Loucy (cell line): ENCODE measurements around the gene PI16.

ENCODE experiments used
- H2AFZ ChIP-seq: fragments of 200-600 bp; sonication (generic); 2 replicates; pipeline ENCODE4 v1.6.0; 2016; ENCODE audit warnings: antibody characterized with exemption, mild to moderate bottlenecking, low read length, moderate library complexity
- H3F3A ChIP-seq: fragments of 200-600 bp; 2 replicates; pipeline ENCODE4 v1.6.0; 2016; ENCODE audit warnings: antibody characterized with exemption, low read depth, mild to moderate bottlenecking
- H3K27me3 ChIP-seq: fragments of 200-600 bp; sonication (generic); 2 replicates; pipeline ENCODE4 v1.6.1; 2014; ENCODE audit warnings: low read length, mild to moderate bottlenecking; ENCODE audit not compliant: insufficient read depth, poor library complexity, severe bottlenecking
- H3K36me3 ChIP-seq: fragments of 200-600 bp; sonication (generic); 2 replicates; pipeline ENCODE4 v1.6.1; 2016; ENCODE audit warnings: low read length; ENCODE audit not compliant: insufficient read depth
- H3K4me1 ChIP-seq: fragments of 200-600 bp; sonication (generic); 2 replicates; pipeline ENCODE4 v1.5.1; 2014; ENCODE audit warnings: low read length, mild to moderate bottlenecking; ENCODE audit not compliant: insufficient read depth, poor library complexity, severe bottlenecking
- H3K4me2 ChIP-seq: fragments of 200-600 bp; sonication (generic); 2 replicates; pipeline ENCODE4 v1.6.0; 2014; ENCODE audit warnings: antibody characterized with exemption, low read length, low read depth, mild to moderate bottlenecking; ENCODE audit not compliant: poor library complexity, severe bottlenecking
- H3K4me3 ChIP-seq: fragments of 200-600 bp; sonication (generic); 2 replicates; pipeline ENCODE4 v1.5.1; 2014; ENCODE audit warnings: low read length, mild to moderate bottlenecking, mixed read lengths; ENCODE audit not compliant: poor library complexity, severe bottlenecking
- H3K79me2 ChIP-seq: fragments of 200-600 bp; sonication (generic); 2 replicates; pipeline ENCODE4 v1.6.1; 2014; ENCODE audit warnings: low read length; ENCODE audit not compliant: insufficient read depth
- H3K9ac ChIP-seq: fragments of 200-600 bp; sonication (generic); 2 replicates; pipeline ENCODE4 v1.6.0; 2014; ENCODE audit warnings: mild to moderate bottlenecking, low read depth, low read length, moderate library complexity; ENCODE audit not compliant: poor library complexity, severe bottlenecking
- H3K9me2 ChIP-seq: fragments of 200-600 bp; sonication (generic); replicated peaks from 2 replicates; pipeline ENCODE4 v1.6.1; 2016; ENCODE audit warnings: low read depth, low read length, mixed read lengths
- H3K9me3 ChIP-seq: fragments of 200-600 bp; sonication (generic); 2 replicates; pipeline ENCODE4 v1.6.1; 2014; ENCODE audit warnings: mild to moderate bottlenecking, antibody characterized with exemption, low read length, low read depth; ENCODE audit not compliant: insufficient read depth
- H4K20me1 ChIP-seq: fragments of 200-600 bp; sonication (generic); 2 replicates; pipeline ENCODE4 v1.6.0; 2014; ENCODE audit warnings: antibody characterized with exemption, low read length, mild to moderate bottlenecking; ENCODE audit not compliant: insufficient read depth, poor library complexity, severe bottlenecking
- EZH2phosphoT487 ChIP-seq: fragments of 200-600 bp; IDR thresholded peaks from 2 replicates; pipeline ENCODE4 v1.6.1; 2018; ENCODE audit warnings: antibody characterized with exemption, mild to moderate bottlenecking, moderate library complexity, borderline replicate concordance
- TF ChIP-seq, protein P1 (sequence below): fragments of 200-600 bp; sonication (generic); conservative IDR thresholded peaks from 2 replicates; pipeline ENCODE4 v1.5.1; 2014; ENCODE audit warnings: mild to moderate bottlenecking, antibody characterized with exemption, low read length

PI16 gene

DNA sequence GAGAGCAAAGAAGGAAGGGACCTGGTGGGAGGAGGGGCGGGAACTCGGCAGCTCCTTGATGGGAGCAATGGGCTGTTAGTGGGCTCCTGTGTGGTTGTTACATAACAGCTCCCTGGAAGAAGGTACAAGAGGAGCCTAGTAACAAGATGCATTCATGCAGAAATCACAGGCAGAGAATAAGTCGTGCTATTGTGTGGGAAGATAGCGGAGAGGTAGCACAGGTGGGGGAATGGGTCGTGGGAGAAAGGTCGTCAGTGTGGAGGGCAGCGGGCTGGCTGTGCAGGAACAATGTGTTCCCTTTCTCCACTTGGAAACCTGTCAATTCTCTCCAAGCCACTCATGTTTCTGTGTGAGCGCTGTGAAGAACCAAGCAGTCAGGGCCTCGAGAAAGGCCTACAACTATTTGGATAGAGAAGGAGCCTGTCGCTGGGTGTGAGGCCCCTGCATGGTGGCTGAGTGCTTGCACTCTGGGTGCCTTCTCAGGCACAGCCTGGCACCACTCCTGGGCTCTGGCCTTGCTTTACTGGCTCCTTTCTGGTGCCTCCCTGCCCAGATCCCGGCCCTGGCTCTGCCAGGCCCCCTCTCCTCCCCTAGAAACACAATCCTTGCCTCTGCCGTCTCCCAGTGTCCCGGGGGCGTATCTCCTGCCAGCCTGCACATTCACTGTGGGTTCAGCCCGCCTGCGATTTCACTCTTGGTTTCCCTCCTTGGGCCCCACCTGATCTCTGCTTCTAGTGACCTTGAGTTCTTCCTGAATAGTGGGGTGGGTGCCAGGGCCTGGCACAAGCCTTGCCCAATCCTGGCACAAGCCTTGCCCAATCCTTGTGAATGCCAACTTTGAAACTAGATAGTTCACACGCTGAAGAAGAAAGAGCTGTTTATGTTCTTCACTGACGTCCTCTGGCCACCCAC lies 43.5 kb downstream of the PI16 start:
- H3K36me3 ChIP-seq: no peaks in the 10 kb centered on the region
- H3K9ac ChIP-seq: no peak overlapping the region
- no peaks in the 10 kb centered on the region for H3K27me3 ChIP-seq
- no peaks in the 10 kb centered on the region for H3K9me3 ChIP-seq
- no peak overlapping the region for H3K4me3 ChIP-seq
- no peaks in the 10 kb centered on the region for H3F3A ChIP-seq
- H3K79me2 ChIP-seq: no peaks in the 10 kb centered on the region
- TF ChIP-seq EZH2phosphoT487: no peak
- TF ChIP-seq, protein P1, sequence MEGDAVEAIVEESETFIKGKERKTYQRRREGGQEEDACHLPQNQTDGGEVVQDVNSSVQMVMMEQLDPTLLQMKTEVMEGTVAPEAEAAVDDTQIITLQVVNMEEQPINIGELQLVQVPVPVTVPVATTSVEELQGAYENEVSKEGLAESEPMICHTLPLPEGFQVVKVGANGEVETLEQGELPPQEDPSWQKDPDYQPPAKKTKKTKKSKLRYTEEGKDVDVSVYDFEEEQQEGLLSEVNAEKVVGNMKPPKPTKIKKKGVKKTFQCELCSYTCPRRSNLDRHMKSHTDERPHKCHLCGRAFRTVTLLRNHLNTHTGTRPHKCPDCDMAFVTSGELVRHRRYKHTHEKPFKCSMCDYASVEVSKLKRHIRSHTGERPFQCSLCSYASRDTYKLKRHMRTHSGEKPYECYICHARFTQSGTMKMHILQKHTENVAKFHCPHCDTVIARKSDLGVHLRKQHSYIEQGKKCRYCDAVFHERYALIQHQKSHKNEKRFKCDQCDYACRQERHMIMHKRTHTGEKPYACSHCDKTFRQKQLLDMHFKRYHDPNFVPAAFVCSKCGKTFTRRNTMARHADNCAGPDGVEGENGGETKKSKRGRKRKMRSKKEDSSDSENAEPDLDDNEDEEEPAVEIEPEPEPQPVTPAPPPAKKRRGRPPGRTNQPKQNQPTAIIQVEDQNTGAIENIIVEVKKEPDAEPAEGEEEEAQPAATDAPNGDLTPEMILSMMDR: no peak
- no peaks in the 10 kb centered on the region for H3K4me1 ChIP-seq
- H3K4me2 ChIP-seq: no peak overlapping the region
- H4K20me1 ChIP-seq: no peaks in the 10 kb centered on the region
- H3K9me2 ChIP-seq: no peaks in the 10 kb centered on the region
- no peak overlapping the region for H2AFZ ChIP-seq

DNA sequence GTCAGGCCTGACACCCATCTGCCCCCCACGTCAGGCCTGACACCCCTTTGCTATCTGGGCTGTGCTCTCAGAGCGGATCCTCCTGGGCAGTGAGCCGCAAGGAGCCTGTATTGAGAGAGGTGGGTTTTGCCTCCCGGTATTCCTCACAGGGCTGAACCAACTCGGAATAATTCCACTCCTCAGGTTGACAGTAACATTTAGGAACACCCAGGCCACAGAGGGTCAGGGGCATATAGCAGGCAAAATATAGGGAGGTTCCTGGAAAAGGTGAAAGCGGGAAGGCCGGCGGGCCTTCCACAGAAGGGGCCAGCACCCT lies 44.1 kb downstream of the PI16 start:
- Histone ChIP-seq H3K9me3 (no peaks in the 10 kb centered on the region), H3K9ac (no peak overlapping the region), H3K4me2 (no peak overlapping the region), H3K4me1 (no peaks in the 10 kb centered on the region), H3F3A (no peaks in the 10 kb centered on the region), H3K36me3 (no peaks in the 10 kb centered on the region), H3K27me3 (no peaks in the 10 kb centered on the region), H2AFZ (no peak overlapping the region), H3K4me3 (no peak overlapping the region), H4K20me1 (no peaks in the 10 kb centered on the region), H3K79me2 (no peaks in the 10 kb centered on the region), H3K9me2 (no peaks in the 10 kb centered on the region)
- TF ChIP-seq, protein P1: no peak
- TF ChIP-seq EZH2phosphoT487: no peak

DNA sequence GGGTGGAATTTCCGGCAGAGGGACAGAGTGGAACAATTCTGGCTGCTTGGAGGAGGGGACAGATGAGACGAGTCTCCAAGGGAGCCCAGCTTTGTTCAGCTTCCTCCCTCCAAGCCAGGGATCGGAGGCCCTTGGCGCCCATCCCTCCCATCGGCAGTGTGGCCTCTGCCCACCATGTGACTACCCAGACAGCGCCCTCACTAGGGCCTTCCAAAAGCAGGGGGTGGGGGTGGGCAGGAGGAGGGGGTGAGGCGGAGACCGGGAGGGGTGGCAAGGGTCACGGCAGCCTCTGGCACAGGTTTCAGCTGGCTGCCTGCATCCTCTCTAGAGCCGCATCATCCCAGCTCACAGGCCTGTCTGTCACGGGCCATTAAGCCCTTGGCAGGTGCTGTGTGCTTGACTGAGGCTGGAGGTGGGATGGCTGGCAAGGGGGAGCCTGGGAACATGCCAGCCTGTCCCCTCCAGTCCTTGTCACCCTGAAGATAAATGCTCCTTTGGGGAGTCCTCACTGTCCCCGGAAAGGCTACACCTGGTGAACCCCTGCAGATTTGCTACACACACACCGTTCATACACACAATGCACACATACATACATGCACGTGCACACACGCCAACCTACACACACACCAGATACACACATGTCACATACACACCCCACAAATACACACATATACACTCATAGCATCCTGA lies 44.7 kb downstream of the PI16 start:
- H3F3A ChIP-seq: no peaks in the 10 kb centered on the region
- H3K27me3 ChIP-seq: no peaks in the 10 kb centered on the region
- H3K79me2 ChIP-seq: no peaks in the 10 kb centered on the region
- H3K9ac ChIP-seq: no peak overlapping the region
- H3K36me3 ChIP-seq: no peaks in the 10 kb centered on the region
- H3K4me3 ChIP-seq: no peak overlapping the region
- H3K9me3 ChIP-seq: no peaks in the 10 kb centered on the region
- H3K4me2 ChIP-seq: no peak overlapping the region
- no peaks in the 10 kb centered on the region for H3K9me2 ChIP-seq
- no peaks in the 10 kb centered on the region for H3K4me1 ChIP-seq
- TF ChIP-seq, protein P1: no peak
- no peak for TF ChIP-seq EZH2phosphoT487
- no peak overlapping the region for H2AFZ ChIP-seq
- no peaks in the 10 kb centered on the region for H4K20me1 ChIP-seq
